ENCODE data around the gene ATP11A. TPM values are rescaled to one million over a fixed set of nuclear protein-coding genes. Genes with fewer than 3 reads are reported as not detected.
A peak's percentile ranks its signal among the peaks of the same experiment; 100 is the strongest.

Gene ATP11A
- total RNA-seq, 3 donors from 2014 or later = 22.1 to 27.2 (median 26.8) TPM

GRCh38 chr13:112873851-112874750 is 184.3 kb downstream of the ATP11A start:
- no peaks in the 10 kb centered on the region for H3K4me1 ChIP-seq
- intact Hi-C loops (cut with DNase I; ENCODE audit: low total_unique reads) = no loop called here
- peak overlapping the region in 1 of 3 donors; percentile 27 for H3K4me3 ChIP-seq
- no peaks in the 10 kb centered on the region for H3K27me3 ChIP-seq
- TF ChIP-seq POLR2AphosphoS5 (IDR thresholded peaks at IDR 0.05) (no peak), POLR2A (IDR thresholded peaks at IDR 0.05) (no peak), CTCF (IDR thresholded peaks at IDR 0.05) (peak; percentile 79 to 95 (median 87))
- H3K27ac ChIP-seq = peak overlapping the region in 1 of 2 donors; percentile 21
- no peaks in the 10 kb centered on the region for H3K9me3 ChIP-seq
- DNase-seq (ENCODE audit: low spot score in 2 of 2) = peak; percentile 45 to 77
- no peaks in the 10 kb centered on the region for H3K36me3 ChIP-seq

GRCh38 chr13:112874751-112875300 is 185.0 kb downstream of the ATP11A start:
- DNase-seq (ENCODE audit: low spot score in 2 of 2) = no peak
- intact Hi-C loops (cut with DNase I; ENCODE audit: low total_unique reads) = no loop called here

GRCh38 chr13:112875627-112876026 is 185.8 kb downstream of the ATP11A start:
- no peak for DNase-seq (ENCODE audit: low spot score in 2 of 2)
- intact Hi-C loops (cut with DNase I; ENCODE audit: low total_unique reads) = no loop called here
- Histone ChIP-seq H3K4me1 (no peaks in the 10 kb centered on the region), H3K36me3 (no peaks in the 10 kb centered on the region), H3K27me3 (no peaks in the 10 kb centered on the region), H3K4me3 (no peak overlapping the region), H3K9me3 (no peaks in the 10 kb centered on the region), H3K27ac (no peak overlapping the region)
- TF ChIP-seq POLR2AphosphoS5 (IDR thresholded peaks at IDR 0.05) = no peak
- TF ChIP-seq POLR2A (IDR thresholded peaks at IDR 0.05) = no peak
- no peak for TF ChIP-seq CTCF (IDR thresholded peaks at IDR 0.05)

More at GRCh38 chr13:112874751-112875300, 185.0 kb downstream of the ATP11A start:
- Histone ChIP-seq H3K27me3 (no peaks in the 10 kb centered on the region), H3K9me3 (no peaks in the 10 kb centered on the region), H3K4me3 (no peak overlapping the region), H3K36me3 (no peaks in the 10 kb centered on the region), H3K4me1 (no peaks in the 10 kb centered on the region), H3K27ac (no peak overlapping the region)
- TF ChIP-seq POLR2A (IDR thresholded peaks at IDR 0.05) = no peak
- no peak for TF ChIP-seq POLR2AphosphoS5 (IDR thresholded peaks at IDR 0.05)

GRCh38 chr13:112876305-112877000 is 186.6 kb downstream of the ATP11A start:
- intact Hi-C loops (cut with DNase I; ENCODE audit: low total_unique reads) = no loop called here
- Histone ChIP-seq H3K27ac (no peak overlapping the region), H3K36me3 (no peaks in the 10 kb centered on the region), H3K4me1 (no peaks in the 10 kb centered on the region), H3K9me3 (no peaks in the 10 kb centered on the region), H3K4me3 (no peak overlapping the region), H3K27me3 (no peaks in the 10 kb centered on the region)
- TF ChIP-seq POLR2A (IDR thresholded peaks at IDR 0.05) (no peak), POLR2AphosphoS5 (IDR thresholded peaks at IDR 0.05) (no peak), CTCF (IDR thresholded peaks at IDR 0.05) (no peak)
- no peak for DNase-seq (ENCODE audit: low spot score in 2 of 2)

- DNase-seq (ENCODE audit: low spot score in 2 of 2) = no peak
- Histone ChIP-seq H3K4me1 (no peaks in the 10 kb centered on the region), H3K9me3 (no peaks in the 10 kb centered on the region), H3K27ac (no peak overlapping the region), H3K36me3 (no peaks in the 10 kb centered on the region), H3K4me3 (no peak overlapping the region), H3K27me3 (no peaks in the 10 kb centered on the region)
- TF ChIP-seq CTCF (IDR thresholded peaks at IDR 0.05) (no peak), POLR2A (IDR thresholded peaks at IDR 0.05) (no peak), POLR2AphosphoS5 (IDR thresholded peaks at IDR 0.05) (no peak)
- intact Hi-C loops (cut with DNase I; ENCODE audit: low total_unique reads) = no loop called here
Measured at GRCh38 chr13:112877066-112877465, 187.2 kb downstream of the ATP11A start.
